Kasumi-1 (cell line): ENCODE results near the gene PLSCR2.
"Not testable (repeated sequence)": the region's sequence is repeated elsewhere in the genome, so short reads cannot be mapped to it uniquely, and the experiment has no call there.

ENCODE experiments used
- DNase-seq, 2 experiments: peaks; one replicate each; lab custom pipeline; 2025; lab: John Stamatoyannopoulos, UW

Gene PLSCR2

GRCh38 chr3:146485297-146485696, 15.9 kb upstream of the PLSCR2 start:
- DNase-seq = no peak

- no peak for DNase-seq
Measured at GRCh38 chr3:146476094-146476740, 6.9 kb upstream of the PLSCR2 start.

GRCh38 chr3:146474976-146475375, 5.6 kb upstream of the PLSCR2 start:
- not testable (repeated sequence) for DNase-seq

- DNase-seq = no peak
Measured at GRCh38 chr3:146473726-146474125, 4.4 kb upstream of the PLSCR2 start.

- DNase-seq = no peak
Measured at GRCh38 chr3:146472611-146473010, 3.2 kb upstream of the PLSCR2 start.

GRCh38 chr3:146471012-146471411, 1.7 kb upstream of the PLSCR2 start:
- no peak for DNase-seq

GRCh38 chr3:146470425-146470990, 1.1 kb upstream of the PLSCR2 start:
- no peak for DNase-seq

- no peak for DNase-seq
Measured at GRCh38 chr3:146468671-146469149, 651 bp downstream of the PLSCR2 start.

GRCh38 chr3:146468234-146468633, 1.1 kb downstream of the PLSCR2 start:
- DNase-seq = no peak

GRCh38 chr3:146466604-146467003, 2.8 kb downstream of the PLSCR2 start:
- no peak for DNase-seq

- DNase-seq = no peak
Measured at GRCh38 chr3:146465693-146466465, 3.5 kb downstream of the PLSCR2 start.

GRCh38 chr3:146464783-146465182, 4.6 kb downstream of the PLSCR2 start:
- DNase-seq = no peak

GRCh38 chr3:146464005-146464595, 5.3 kb downstream of the PLSCR2 start:
- no peak for DNase-seq

GRCh38 chr3:146454796-146455195, 14.6 kb downstream of the PLSCR2 start:
- no peak for DNase-seq

- DNase-seq = peak; percentile 74 to 83
Measured at GRCh38 chr3:146449613-146450012, 19.7 kb downstream of the PLSCR2 start.

GRCh38 chr3:146449076-146449475, 20.3 kb downstream of the PLSCR2 start:
- DNase-seq = no peak

- DNase-seq = no peak
Measured at GRCh38 chr3:146446026-146446425, 23.3 kb downstream of the PLSCR2 start.

- not testable (repeated sequence) for DNase-seq
Measured at GRCh38 chr3:146440310-146440709, 29.1 kb downstream of the PLSCR2 start.

GRCh38 chr3:146432066-146432465, 37.3 kb downstream of the PLSCR2 start:
- DNase-seq = no peak

GRCh38 chr3:146431240-146431639, 38.1 kb downstream of the PLSCR2 start:
- DNase-seq = no peak

- DNase-seq = no peak
Measured at GRCh38 chr3:146425341-146425740, 44.0 kb downstream of the PLSCR2 start.
